Effector CD4-positive, alpha-beta T cell (primary cell): ENCODE results near the gene KCNE3.
A peak's percentile ranks its signal among the peaks of the same experiment; 100 is the strongest.

Experiments used
- DNase-seq: peaks from one replicate; pipeline ENCODE4 v3.0.0-alpha.2; 2020

KCNE3 gene

DNA sequence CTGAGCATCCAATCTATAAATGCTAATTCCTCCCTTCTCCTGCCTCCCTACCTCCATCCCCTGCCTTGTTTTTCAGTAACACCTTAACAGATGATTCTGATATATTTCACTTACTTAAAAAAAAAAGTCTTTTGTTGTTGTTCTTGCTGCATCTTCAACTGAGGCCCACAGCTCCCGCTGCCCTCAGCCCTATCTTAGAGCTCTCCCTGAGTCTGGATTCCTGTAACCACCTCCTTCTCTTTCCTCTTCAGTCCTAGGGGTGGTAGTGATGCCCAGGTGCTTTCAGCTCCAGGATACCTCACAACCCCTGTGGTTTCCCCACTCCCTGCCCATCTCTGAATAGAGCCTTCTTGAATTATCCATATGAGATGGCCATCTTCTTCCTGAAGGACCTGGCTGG is 3.7 kb upstream of the KCNE3 start:
- DNase-seq = no peak

DNA sequence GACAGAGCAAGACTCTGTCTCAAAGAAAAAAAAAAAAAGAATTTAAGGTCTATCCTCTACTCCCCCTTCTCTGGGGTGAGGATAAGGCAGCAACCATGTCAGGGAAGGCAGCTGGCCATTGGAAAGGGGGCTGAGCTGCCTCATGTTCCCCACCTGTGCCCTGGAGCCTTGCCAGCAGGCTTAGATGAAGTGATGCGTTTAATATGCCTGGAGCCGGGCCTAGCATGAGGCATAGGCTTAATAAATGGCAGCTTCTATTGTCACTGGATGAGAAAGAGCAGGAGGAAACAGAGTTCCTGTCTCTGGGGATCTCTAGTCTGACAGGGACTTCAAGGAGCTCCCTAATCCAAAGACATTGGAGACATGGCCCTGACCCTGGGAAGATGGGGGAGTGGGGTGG is 3.2 kb upstream of the KCNE3 start:
- DNase-seq = no peak

GRCh38 chr11:74468936-74469335 is 1.6 kb upstream of the KCNE3 start:
- no peak for DNase-seq

DNA sequence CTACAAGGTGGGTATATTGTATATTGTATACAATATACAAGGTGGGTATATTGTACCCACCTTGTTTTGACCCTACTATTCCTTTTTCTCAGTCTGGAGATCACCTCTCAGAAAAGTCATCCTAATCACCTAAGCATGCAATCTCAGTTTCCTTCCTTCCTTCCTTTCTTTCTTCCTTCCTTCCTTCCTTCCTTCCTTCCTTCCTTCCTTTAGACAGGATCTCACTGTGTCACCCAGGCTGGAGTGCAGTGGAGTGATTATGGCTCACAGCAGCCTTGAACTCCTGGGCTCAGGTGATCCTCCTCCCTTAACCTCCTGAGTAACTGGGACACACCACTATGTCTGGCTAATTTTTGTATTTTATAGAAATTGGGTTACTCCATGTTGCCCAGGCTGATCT is 1.2 kb upstream of the KCNE3 start:
- DNase-seq = no peak

DNA sequence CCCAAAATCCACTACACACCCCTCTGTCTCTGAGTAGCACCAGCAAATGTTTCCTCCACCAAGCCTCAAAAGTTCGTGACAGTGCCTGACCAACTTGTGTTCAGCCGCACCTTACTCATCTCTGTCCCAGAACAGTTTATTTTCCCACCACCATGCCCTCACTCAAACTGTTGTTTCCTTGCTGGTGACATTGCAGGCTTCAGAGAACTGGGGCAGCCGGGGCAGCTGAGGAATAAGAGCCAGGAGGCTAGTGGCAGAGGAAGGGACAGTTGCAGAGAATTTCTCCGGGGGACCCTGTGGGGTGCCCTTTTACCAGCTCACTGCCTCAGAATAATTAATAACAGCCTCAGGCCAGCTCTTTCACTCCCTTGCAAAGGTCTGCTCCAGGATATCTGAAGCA is 709 bp upstream of the KCNE3 start:
- DNase-seq = no peak

- DNase-seq = no peak
These were observed 2.0 kb downstream of the KCNE3 start for GRCh38 chr11:74465291-74465708.

DNA sequence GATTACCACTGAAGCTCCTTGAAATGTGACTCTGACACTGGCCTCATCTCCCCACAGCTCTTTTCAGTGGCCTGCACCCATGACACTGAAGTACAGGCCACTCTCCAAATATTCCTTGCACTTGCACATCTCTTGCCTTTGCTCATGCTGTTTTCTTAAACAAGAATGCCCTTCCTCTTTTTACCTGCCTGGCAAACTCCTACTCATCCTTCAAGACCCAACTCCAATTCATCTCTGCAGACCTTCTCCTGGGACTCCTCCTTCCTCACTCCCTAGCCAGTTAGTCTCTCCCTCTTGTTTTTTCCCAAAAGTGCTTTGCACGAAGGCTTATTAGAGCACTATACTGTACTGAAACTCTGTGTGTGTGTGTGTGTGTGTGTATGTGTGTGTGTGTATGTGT is 2.6 kb downstream of the KCNE3 start:
- no peak for DNase-seq

GRCh38 chr11:74463216-74463615 is 4.1 kb downstream of the KCNE3 start:
- DNase-seq = no peak

- no peak for DNase-seq
These were observed 4.7 kb downstream of the KCNE3 start for GRCh38 chr11:74462631-74463030.

DNA sequence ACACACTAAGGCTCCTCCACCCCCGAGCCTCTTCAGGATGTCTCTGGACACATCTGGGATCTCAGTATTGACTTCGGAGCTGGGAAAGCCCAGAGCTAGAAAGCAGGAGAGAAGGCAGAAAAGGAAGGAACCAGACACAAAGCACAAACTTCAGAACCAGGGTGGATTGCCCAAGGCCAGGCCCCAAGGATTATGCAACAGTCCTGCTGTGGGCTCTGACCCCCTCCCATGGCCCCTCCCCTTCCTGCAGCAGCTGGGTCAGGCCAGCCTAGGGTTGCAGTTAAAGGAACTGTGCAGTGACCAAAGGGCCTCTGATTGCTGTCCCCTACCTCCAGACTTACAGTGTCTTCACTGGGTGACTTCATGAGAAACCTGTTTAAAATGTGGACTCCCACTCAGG is 5.3 kb downstream of the KCNE3 start:
- DNase-seq = no peak

- DNase-seq = no peak
These were observed 6.7 kb downstream of the KCNE3 start for GRCh38 chr11:74460481-74461154.

GRCh38 chr11:74460065-74460464 is 7.3 kb downstream of the KCNE3 start:
- DNase-seq = no peak

- no peak for DNase-seq
These were observed 7.8 kb downstream of the KCNE3 start for GRCh38 chr11:74459584-74459983.

GRCh38 chr11:74457356-74457755 is 10.0 kb downstream of the KCNE3 start:
- no peak for DNase-seq

DNA sequence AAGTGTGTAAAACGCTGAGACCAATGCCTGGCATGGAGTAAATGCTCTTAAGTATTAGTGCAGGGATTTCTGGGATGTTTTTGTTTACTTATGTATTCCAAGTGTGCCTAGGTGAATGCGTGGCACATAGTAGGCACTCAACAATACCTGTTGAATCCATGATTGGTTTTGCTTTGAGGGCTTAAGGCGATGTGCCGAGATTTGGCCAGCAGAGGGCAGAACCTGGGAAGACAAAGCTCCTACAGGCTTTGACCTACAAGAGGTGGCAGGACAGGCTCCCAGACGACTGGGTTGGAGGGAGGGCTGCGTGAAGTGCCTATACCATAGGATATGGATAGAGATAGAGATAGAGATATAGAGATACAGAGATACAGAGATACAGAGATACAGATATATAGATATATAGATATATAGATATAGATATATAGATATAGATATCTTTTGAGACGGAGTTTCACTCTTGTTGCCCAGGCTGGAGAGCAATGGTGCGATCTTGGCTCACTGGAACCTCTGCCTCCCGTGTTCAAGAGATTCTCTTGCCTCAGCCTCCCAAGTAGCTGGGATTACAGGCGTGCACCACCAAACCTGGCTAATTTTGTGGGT is 13.9 kb downstream of the KCNE3 start:
- DNase-seq = peak; percentile 33

DNA sequence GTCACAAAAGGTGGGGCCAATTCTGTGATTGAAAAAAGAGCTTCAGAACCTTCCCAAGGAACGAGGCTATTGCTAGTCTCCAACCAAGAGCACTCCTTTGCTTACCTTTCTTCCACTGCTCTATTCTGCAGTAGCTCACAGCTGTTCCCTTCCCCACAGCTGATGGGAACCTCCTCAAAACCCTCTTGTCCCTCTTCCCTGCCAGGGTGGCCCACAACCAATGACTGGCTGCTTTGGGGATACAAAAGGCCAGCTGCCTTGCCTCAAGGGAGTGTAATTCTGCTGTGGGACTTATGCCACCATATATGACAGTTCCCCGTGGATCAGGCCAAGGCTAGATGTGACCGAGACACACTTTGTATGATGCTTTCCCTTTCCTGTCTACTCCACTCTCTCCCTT is 15.0 kb downstream of the KCNE3 start:
- DNase-seq = no peak

DNA sequence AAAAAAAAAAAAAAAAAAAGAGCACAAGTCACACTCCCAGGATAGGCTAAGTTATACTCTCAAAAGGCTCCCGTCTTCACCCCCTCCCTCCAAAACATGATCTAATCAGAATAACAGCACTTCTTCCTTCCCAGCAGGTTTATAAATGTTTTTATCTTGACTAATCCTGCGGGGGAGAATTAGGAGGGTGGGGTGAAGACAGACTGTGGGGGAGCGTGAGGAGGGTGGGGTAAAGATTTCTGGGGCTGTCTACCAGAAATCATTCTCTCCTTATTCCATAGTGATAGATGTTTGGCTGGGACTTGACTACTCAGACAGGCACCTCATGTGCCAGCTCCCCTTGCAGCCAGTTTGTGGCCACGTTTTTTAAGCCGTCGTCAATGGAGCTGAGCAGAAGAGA is 17.0 kb downstream of the KCNE3 start:
- DNase-seq = no peak

DNA sequence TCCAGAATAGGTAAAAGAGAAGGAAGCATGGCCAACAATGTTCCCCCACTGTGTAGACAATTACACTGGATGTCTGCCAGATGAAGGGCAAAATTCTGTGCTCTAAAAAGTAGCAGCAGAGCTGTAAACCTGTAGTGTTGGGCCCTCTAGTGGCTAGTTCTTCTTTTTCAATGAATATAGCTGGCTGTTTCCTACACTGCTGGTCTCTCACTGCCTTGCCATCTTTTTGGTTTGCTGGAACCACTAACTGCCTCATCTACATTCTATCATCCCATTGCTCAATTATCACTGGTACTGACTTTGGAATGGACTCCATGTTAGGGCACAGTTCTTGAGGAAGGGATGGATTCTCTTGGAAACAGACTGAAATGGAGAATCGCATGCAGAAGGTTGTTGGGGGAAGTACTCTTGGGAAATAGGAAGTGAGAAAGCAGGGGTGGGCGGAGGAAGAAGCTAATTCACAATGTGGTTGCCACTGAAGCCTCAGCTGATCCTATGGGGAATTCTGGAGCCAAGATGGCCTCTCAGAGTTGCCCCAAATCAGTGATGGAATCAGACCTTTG is 17.9 kb downstream of the KCNE3 start:
- DNase-seq = peak; percentile 46

DNA sequence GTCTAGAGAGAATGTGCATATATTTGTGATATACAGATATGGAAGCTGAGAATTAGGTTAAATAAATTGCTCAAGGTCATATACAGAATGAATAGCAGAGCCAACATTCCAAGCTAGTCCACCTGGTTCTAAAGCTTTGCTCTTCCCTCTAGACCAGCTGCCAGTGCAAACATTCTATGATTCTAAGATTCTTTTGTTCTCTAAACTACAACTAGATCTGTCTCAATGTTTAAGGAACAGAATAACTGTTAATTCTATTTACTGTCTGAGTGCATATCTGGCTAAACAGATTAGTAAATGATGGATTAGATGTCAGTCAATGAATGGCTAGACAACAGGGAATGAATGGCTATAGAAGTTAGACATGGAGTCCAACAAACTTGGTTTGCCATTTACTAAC is 19.6 kb downstream of the KCNE3 start:
- DNase-seq = no peak

DNA sequence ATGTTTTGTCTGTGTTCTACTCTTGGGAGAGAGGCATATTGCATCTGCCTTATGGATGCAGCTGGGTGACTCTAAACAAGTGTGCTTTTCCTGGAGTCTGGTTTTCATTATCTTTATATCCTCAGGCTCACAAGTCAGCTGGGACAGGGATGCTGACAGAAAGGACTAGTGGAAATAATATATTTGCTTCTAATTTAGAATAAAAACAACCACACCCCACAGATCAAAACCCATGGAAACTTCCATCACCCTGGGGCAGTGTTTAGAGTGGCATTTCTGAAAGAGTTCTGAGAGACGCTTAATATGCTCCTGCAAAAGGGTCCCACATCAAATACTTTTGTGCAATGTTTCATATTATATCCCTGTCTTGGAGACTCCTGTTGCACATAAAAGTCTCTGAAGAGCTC is 20.8 kb downstream of the KCNE3 start:
- DNase-seq = no peak

DNA sequence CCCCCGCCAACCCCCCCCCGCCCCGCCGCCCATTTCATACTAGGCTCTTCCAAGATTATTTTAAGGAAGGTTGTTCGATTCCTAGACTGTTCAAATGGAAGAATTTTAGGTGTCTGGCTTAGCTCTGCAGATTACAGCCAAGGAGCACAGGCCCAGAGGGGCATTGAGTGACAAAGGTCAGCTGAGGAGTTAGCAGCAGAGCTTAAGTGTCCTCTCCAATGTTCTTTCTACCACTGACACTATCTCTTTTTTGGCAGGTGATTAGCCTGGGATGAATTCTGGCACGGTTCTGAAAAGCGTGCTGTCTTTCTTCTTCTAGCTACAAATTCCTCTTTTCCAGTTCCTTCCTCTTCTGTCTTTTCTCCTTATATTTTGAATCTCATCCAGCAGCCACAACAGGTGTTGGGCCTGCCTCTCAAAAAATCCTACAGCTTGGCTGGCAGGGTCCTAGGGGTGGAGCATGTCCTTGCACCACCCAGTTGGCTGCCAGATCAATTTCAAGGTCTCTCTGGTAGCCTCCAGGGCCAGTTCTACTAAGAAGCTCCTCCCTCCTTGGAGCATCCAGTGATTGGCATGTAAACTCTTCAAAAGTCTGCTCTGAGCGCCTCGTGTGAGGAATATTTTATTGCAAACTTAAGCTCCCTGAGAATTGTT is 23.0 kb downstream of the KCNE3 start:
- DNase-seq = no peak

- DNase-seq = no peak
These were observed 24.1 kb downstream of the KCNE3 start for GRCh38 chr11:74443071-74443864.

DNA sequence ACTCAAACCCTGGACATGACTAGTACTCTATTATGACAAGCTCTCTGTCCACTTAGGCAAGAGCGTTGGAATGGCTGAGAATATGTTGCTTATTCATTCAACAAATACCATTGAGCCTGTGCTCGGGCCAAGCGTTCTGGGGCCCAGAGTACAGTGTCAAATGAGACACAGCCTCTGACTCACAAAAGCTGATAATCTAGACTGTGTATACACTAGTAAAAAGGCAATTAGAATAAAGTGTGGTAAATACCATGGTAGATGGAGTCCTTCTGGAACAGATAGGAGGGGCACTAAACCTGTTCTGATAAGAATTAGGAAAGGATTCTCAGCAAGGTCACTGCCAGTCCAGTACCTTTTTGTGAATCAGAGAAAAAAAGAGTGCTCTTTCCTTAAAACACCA is 24.7 kb downstream of the KCNE3 start:
- no peak for DNase-seq
